ENCODE results near the gene RIOX2.

The RIOX2 gene

DNA sequence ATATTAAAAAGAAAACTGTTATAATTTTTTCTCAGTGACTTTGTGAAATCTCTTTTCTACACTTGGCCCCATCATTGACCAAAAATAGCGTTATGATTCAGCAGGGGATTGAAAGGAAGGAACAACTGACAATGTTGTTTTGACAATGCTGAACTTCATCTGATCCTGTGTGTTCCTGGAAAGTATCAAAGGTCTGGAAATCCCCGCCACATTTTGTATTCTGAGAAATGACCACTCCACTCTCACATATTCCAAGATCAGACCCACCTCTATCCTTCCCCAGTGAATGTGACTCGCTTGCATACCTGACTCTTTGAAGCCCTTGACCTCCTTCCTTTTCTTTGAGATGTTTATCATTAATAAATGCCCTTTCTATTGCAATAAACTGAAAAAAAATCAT lies 9.7 kb upstream of the RIOX2 start:
- Histone ChIP-seq H3K4ac (ENCODE audit: low read depth, low read length) (no peak overlapping the region), H2AFZ (ENCODE audit: insufficient read depth, low read length, poor library complexity) (no peak overlapping the region), H3K18ac (ENCODE audit: low read length) (no peak overlapping the region), H2AK5ac (ENCODE audit: low read length) (no peak overlapping the region), H3K4me1 (ENCODE audit: control insufficient read depth in 1 of 2, insufficient read depth in 2 of 2, low read length in 2 of 2) (no peaks in the 10 kb centered on the region), H3K4me2 (ENCODE audit: low read length) (no peak overlapping the region), H3K36me3 (ENCODE audit: control insufficient read depth in 1 of 2, insufficient read depth in 2 of 2, low read length in 2 of 2) (no peaks in the 10 kb centered on the region), H4K91ac (ENCODE audit: low read depth, low read length) (no peak overlapping the region), H3K79me2 (ENCODE audit: control insufficient read depth, insufficient read depth, low read length, poor library complexity) (no peaks in the 10 kb centered on the region), H4K8ac (ENCODE audit: low read depth, low read length) (no peak overlapping the region), H2BK5ac (ENCODE audit: low read depth, low read length, poor library complexity) (no peak overlapping the region), H2BK12ac (ENCODE audit: low read length) (no peak overlapping the region), H4K12ac (ENCODE audit: low read depth, low read length) (no peak overlapping the region), H3K9ac (ENCODE audit: low read length) (no peak overlapping the region), H3K79me1 (ENCODE audit: low read length) (no peaks in the 10 kb centered on the region), H3K27me3 (ENCODE audit: insufficient read depth, low read length) (no peaks in the 10 kb centered on the region), H2BK120ac (ENCODE audit: insufficient read depth, low read length, poor library complexity) (no peak overlapping the region), H3K23ac (ENCODE audit: low read length) (no peak overlapping the region), H3K14ac (ENCODE audit: low read length) (no peak overlapping the region), H3K9me3 (ENCODE audit: insufficient read depth, low read depth, low read length) (no peaks in the 10 kb centered on the region), H3K27ac (ENCODE audit: low read depth, low read length) (no peak overlapping the region), H3K4me3 (ENCODE audit: low read depth, low read length) (no peak overlapping the region)
- no CpG with 5 or more reads among the region's 3 CpGs for WGBS (ENCODE audit: extremely low coverage, insufficient coverage, insufficient read length)
- DNase-seq: peak in 1 of 2 donors; percentile 7

DNA sequence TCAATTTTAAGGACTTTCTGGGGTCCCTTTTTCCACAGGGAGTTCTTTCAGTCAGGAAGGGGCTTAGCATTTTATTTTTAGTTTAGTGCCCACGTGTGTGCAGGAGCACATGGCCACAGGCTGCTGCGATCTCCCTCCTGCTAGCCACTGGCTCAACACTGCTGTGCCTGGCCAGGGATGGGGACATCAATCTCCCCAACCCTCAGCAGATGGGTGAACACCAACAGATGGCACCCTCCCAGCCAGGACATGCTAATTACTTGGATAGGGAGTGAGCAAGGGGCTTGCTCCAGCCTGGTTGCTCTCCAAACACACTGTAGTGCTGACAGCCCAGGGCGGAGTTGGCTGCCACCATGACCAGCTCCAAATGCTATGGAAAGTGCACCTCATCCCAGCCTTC lies 7.4 kb upstream of the RIOX2 start:
- H2BK12ac ChIP-seq (ENCODE audit: low read length): no peak overlapping the region
- H3K27ac ChIP-seq (ENCODE audit: low read depth, low read length): no peak overlapping the region
- H3K9ac ChIP-seq (ENCODE audit: low read length): peak overlapping the region; percentile 28
- no peak overlapping the region for H4K8ac ChIP-seq (ENCODE audit: low read depth, low read length)
- no peak overlapping the region for H2AK5ac ChIP-seq (ENCODE audit: low read length)
- no peak overlapping the region for H3K4ac ChIP-seq (ENCODE audit: low read depth, low read length)
- H3K79me2 ChIP-seq (ENCODE audit: control insufficient read depth, insufficient read depth, low read length, poor library complexity): no peaks in the 10 kb centered on the region
- no peak overlapping the region for H3K4me2 ChIP-seq (ENCODE audit: low read length)
- H3K79me1 ChIP-seq (ENCODE audit: low read length): no peaks in the 10 kb centered on the region
- no peak overlapping the region for H2BK5ac ChIP-seq (ENCODE audit: low read depth, low read length, poor library complexity)
- H3K9me3 ChIP-seq (ENCODE audit: insufficient read depth, low read depth, low read length): no peaks in the 10 kb centered on the region
- no CpG with 5 or more reads among the region's 3 CpGs for WGBS (ENCODE audit: extremely low coverage, insufficient coverage, insufficient read length)
- DNase-seq: no peak
- no peak overlapping the region for H4K12ac ChIP-seq (ENCODE audit: low read depth, low read length)
- H4K91ac ChIP-seq (ENCODE audit: low read depth, low read length): no peak overlapping the region
- no peaks in the 10 kb centered on the region for H3K4me1 ChIP-seq (ENCODE audit: control insufficient read depth in 1 of 2, insufficient read depth in 2 of 2, low read length in 2 of 2)
- H3K14ac ChIP-seq (ENCODE audit: low read length): no peak overlapping the region
- H3K18ac ChIP-seq (ENCODE audit: low read length): no peak overlapping the region
- H3K27me3 ChIP-seq (ENCODE audit: insufficient read depth, low read length): no peaks in the 10 kb centered on the region
- H3K4me3 ChIP-seq (ENCODE audit: low read depth, low read length): peak overlapping the region; percentile 5
- H2AFZ ChIP-seq (ENCODE audit: insufficient read depth, low read length, poor library complexity): no peak overlapping the region
- no peaks in the 10 kb centered on the region for H3K36me3 ChIP-seq (ENCODE audit: control insufficient read depth in 1 of 2, insufficient read depth in 2 of 2, low read length in 2 of 2)
- no peak overlapping the region for H2BK120ac ChIP-seq (ENCODE audit: insufficient read depth, low read length, poor library complexity)
- H3K23ac ChIP-seq (ENCODE audit: low read length): no peak overlapping the region

DNA sequence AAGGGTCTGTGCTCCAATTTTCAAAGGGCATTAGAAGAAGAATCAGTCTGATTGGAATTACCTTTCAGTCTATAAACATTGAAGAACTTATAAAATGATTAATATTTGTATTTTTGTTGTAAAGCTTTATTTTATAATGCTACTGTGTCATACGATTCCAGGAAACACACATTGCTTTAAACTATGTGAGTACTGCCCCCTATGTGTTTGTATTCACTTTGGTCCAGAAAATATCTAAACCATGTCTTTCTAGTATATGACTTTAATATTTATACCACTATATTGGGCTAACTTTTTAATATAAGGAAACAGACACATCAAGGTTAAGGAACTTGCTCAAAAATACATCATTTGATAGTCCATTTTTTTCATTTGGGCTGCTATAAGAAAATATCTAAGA lies 3.2 kb upstream of the RIOX2 start:
- Histone ChIP-seq H4K8ac (ENCODE audit: low read depth, low read length) (no peak overlapping the region), H3K9ac (ENCODE audit: low read length) (no peak overlapping the region), H3K14ac (ENCODE audit: low read length) (no peak overlapping the region), H3K9me3 (ENCODE audit: insufficient read depth, low read depth, low read length) (no peaks in the 10 kb centered on the region), H2BK12ac (ENCODE audit: low read length) (no peak overlapping the region), H3K79me2 (ENCODE audit: control insufficient read depth, insufficient read depth, low read length, poor library complexity) (no peaks in the 10 kb centered on the region), H3K18ac (ENCODE audit: low read length) (no peak overlapping the region), H3K23ac (ENCODE audit: low read length) (no peak overlapping the region), H3K79me1 (ENCODE audit: low read length) (no peaks in the 10 kb centered on the region), H3K4me2 (ENCODE audit: low read length) (no peak overlapping the region), H3K4me1 (ENCODE audit: control insufficient read depth in 1 of 2, insufficient read depth in 2 of 2, low read length in 2 of 2) (no peaks in the 10 kb centered on the region), H4K12ac (ENCODE audit: low read depth, low read length) (no peak overlapping the region), H3K27me3 (ENCODE audit: insufficient read depth, low read length) (no peaks in the 10 kb centered on the region), H2BK5ac (ENCODE audit: low read depth, low read length, poor library complexity) (no peak overlapping the region), H2AFZ (ENCODE audit: insufficient read depth, low read length, poor library complexity) (no peak overlapping the region), H2AK5ac (ENCODE audit: low read length) (no peak overlapping the region), H3K36me3 (ENCODE audit: control insufficient read depth in 1 of 2, insufficient read depth in 2 of 2, low read length in 2 of 2) (no peaks in the 10 kb centered on the region), H3K4me3 (ENCODE audit: low read depth, low read length) (no peak overlapping the region), H2BK120ac (ENCODE audit: insufficient read depth, low read length, poor library complexity) (no peak overlapping the region), H4K91ac (ENCODE audit: low read depth, low read length) (no peak overlapping the region), H3K4ac (ENCODE audit: low read depth, low read length) (no peak overlapping the region), H3K27ac (ENCODE audit: low read depth, low read length) (no peak overlapping the region)
- WGBS (ENCODE audit: extremely low coverage, insufficient coverage, insufficient read length): no CpG with 5 or more reads among the region's 1 CpG
- no peak for DNase-seq

DNA sequence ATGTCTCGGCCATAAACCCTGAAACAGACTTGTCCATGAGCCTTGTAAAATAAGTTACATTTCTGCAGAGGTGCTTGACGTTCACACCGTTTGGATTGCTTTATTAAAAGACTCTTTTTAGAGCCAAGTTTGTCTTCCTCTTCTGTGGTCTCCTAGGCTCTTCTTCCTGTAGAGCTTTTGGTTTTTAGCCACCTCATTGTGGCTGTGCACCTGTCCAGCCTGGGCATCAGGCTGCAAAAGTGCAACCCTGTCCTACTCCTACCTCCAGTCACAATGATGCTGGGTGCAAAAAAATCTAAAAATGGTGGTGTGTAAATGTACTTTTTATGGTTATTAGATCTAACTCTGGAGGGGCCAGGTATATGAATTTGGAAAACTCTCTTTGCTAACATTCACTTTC lies 2.8 kb upstream of the RIOX2 start:
- Histone ChIP-seq H3K79me2 (ENCODE audit: control insufficient read depth, insufficient read depth, low read length, poor library complexity) (no peaks in the 10 kb centered on the region), H4K12ac (ENCODE audit: low read depth, low read length) (no peak overlapping the region), H4K8ac (ENCODE audit: low read depth, low read length) (no peak overlapping the region), H3K79me1 (ENCODE audit: low read length) (no peaks in the 10 kb centered on the region), H3K9me3 (ENCODE audit: insufficient read depth, low read depth, low read length) (no peaks in the 10 kb centered on the region), H4K91ac (ENCODE audit: low read depth, low read length) (no peak overlapping the region), H3K4me3 (ENCODE audit: low read depth, low read length) (no peak overlapping the region), H3K4ac (ENCODE audit: low read depth, low read length) (no peak overlapping the region), H3K4me1 (ENCODE audit: control insufficient read depth in 1 of 2, insufficient read depth in 2 of 2, low read length in 2 of 2) (no peaks in the 10 kb centered on the region), H2AK5ac (ENCODE audit: low read length) (no peak overlapping the region), H3K14ac (ENCODE audit: low read length) (no peak overlapping the region), H3K36me3 (ENCODE audit: control insufficient read depth in 1 of 2, insufficient read depth in 2 of 2, low read length in 2 of 2) (no peaks in the 10 kb centered on the region), H3K4me2 (ENCODE audit: low read length) (no peak overlapping the region), H3K27me3 (ENCODE audit: insufficient read depth, low read length) (no peaks in the 10 kb centered on the region), H3K18ac (ENCODE audit: low read length) (no peak overlapping the region), H3K9ac (ENCODE audit: low read length) (no peak overlapping the region), H2BK12ac (ENCODE audit: low read length) (no peak overlapping the region), H3K23ac (ENCODE audit: low read length) (no peak overlapping the region), H3K27ac (ENCODE audit: low read depth, low read length) (no peak overlapping the region), H2AFZ (ENCODE audit: insufficient read depth, low read length, poor library complexity) (no peak overlapping the region), H2BK120ac (ENCODE audit: insufficient read depth, low read length, poor library complexity) (no peak overlapping the region), H2BK5ac (ENCODE audit: low read depth, low read length, poor library complexity) (no peak overlapping the region)
- no CpG with 5 or more reads among the region's 3 CpGs for WGBS (ENCODE audit: extremely low coverage, insufficient coverage, insufficient read length)
- no peak for DNase-seq

Measured in trophoblast cell (in vitro differentiated cells and primary cell).